GM19463 (cell line): ENCODE results near the gene PIP4K2A.
"Not testable (repeated sequence)": the region's sequence is repeated elsewhere in the genome, so short reads cannot be mapped to it uniquely, and the experiment has no call there.

ENCODE experiments used
- ATAC-seq: cut with Tn5 transposase; IDR thresholded peaks from one replicate; pipeline ENCODE4 v1.9.1; 2021; ENCODE audit warnings: mild to moderate bottlenecking, moderate library complexity; ENCODE audit not compliant: unreplicated experiment

Gene PIP4K2A

DNA sequence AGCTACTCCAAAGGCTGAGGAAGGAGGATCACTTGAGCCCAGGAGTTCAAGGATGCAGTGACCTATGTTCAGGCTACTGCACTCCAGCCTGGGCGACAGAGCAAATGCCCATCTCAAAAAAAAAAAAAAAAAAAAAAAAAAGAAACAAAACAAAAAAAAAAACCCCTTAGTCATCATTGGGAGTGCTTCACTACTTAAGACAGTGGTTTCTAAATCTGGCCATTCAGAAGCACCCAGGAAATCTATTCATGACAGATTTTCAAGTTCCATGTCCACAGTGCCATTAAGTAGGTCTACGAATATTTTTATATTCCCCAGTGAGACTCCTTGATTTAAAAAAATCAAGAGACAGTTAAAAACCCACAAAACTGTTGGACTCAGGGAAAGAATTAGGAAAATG, 182.9 kb downstream of the PIP4K2A start:
- ATAC-seq, result no peak

DNA sequence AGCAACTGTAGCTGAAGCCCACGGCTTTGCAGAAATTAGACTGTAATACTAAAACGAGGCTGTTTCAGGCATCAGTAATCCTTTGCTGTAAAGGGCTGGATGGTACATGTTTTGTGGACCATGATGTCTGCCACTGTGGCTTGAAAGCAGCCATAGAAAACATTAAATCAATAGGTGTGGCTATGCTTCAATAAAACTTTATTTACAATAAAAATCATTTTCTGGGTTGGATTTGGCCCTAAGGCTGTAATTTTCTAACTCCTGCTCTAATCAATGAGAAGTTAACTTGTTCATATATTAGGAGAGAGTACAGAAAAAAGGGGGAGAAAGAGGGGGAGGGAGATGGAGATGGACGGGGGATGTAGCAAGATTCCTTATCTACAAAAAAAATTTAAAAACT, 183.4 kb downstream of the PIP4K2A start:
- ATAC-seq, result no peak

DNA sequence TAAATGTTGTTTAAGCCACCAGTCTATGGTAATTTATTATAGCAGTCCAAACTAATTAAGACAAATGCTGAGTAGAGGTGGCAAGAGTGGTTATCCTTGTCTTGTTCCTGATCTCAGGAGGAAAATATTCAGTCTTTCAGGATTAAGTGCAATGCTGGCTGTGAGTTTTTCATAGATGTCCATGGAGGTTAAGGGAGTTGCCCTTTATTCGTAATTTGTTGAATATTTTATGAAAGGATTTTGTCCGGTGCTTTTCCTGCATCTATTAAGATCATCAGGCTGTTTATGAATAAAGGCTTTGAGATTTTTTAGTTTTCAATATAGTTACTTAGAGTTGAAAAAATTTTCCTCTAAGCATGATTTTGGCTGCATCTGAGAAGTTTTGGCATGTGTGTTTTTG, 186.9 kb downstream of the PIP4K2A start:
- ATAC-seq, result no peak

DNA sequence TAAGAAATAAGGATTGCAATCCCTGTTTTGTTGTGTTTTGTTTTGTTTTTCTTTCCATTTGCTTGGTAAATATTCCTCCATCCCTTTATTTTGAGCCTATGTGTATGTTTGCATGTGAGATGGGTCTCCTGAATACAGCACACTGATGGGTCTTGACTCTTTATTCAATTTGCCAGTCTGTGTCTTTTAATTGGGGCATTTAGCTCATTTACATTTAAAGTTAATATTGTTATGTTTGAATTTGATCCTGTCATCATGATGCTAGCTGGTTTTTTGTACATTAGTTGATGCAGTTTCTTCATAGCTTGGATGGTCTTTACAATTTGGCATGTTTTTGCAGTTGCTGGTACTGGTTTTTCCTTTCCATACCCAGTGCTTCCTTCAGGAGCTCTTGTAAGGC, 190.0 kb downstream of the PIP4K2A start:
- not testable (repeated sequence) for ATAC-seq

DNA sequence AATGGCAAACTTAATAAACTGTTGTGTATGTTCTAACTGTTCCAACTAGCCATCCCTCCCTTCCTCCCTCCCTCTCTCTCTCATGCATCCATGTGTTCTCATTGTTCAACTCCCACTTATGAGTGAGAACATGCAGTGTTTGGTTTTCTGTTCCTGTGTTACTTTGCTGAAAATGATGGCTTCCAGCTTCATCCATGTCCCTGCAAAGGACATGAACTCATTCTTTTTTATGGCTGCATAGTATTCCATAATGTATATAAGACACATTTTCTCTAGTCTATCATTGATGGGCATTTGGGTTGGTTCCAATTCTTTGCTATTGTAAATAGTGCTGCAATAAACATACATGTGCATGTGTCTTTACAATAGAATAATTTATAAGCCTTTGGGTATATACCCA, 193.7 kb downstream of the PIP4K2A start:
- ATAC-seq, result not testable (repeated sequence)

DNA sequence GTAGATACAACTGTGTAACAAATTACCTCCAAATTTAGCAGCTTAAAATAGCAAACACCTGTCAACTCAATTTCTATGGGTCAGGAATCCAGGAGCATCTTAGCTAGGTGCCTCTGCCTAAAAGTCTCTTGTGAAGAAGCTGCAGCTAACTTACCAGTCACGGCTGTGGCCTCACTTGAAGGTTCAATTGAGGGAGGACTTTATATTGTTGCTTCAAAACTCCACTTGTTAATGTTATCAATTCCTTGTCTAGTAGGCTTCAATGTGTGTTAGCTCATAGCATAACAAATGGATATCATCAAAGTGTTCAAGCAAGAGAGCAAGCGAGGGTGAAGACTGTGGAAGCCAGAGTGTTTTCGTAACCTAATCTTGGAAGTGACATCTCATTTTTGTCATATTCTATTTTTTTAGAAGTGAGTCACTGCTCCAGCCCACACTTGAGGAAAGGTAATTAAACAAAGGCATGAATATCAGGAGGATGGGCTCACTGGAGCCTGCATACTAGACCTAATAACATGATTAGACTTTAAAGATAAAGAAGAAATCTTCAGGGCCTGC, 196.1 kb downstream of the PIP4K2A start:
- ATAC-seq, result no peak

DNA sequence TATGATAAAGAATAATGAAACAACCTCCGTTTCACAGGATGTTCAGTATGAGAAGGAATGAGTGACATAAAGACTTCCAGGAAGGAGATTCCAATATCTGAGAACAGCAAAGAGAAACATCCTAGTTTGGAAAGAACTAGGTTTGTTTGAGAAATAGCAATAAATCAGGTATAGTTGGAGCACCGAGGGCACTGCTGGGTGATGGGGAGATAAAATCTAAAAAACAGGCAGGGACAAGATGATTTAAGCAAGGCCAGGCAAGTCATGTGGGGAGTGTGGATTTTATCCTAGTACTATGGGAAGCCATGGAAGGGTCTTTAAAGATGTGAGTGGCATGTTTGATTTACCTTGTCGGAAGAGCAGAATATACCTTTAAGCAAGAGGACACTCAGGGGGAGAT, 199.4 kb downstream of the PIP4K2A start:
- ATAC-seq, result no peak

DNA sequence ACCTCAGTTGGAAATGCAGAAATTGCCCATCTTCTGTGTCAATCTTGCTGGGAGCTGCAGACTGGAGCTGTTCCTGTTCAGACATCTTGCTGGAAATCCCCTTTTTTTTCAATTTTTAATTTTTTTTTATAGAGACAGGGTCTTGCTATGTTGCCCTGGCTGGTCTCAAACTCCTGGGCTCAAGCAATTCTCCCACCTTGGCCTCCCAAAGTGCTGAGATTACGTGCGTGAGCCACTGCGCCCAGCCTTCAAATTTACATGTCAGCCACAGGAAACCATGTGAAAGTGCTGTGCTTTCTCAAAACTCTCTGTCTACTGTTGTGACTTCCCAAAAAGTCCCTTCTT, 200.0 kb downstream of the PIP4K2A start:
- not testable (repeated sequence) for ATAC-seq

DNA sequence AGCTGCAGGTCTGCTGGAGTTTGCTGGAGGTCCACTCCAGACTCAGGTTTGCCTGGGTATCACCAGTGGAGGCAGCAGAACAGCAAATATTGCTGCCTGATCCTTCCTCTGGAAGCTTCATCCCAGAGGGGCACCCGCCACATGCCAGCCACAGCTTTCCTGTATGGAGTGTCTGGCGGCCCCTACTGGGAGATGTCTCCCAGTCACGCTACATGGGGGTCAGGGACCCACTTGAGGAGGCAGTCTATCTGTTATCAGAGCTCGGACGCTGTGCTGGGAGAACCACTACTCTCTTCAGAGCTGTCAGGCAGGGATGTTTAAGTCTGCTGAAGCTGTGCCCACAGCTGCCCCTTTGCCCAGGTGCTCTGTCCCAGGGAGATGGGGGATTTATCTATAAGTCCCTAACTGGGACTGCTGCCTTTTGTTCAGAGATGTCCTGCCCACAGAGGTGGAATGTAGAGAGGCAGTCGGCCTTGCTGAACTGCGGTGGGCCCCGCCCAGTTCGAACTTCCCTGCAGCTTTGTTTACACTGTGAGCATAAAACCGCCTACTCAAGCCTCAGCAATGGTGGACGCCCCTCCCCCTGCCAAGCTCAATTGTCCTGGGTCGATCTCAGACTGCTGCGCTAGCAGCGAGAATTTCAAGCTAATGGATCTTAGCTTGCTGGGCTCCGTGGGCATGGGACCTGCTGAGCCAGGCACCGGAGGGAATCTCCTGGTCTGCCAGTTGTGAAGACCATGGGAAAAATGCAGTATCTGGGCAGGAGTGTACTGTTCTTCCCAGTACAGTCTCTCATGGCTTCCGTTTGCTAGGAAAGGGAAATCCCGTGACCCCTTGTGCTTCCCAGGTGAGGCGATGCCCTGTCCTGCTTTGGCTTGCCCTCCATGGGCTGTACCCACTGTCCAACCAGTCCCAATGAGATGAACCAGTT, 200.6 kb downstream of the PIP4K2A start:
- ATAC-seq, result not testable (repeated sequence)

DNA sequence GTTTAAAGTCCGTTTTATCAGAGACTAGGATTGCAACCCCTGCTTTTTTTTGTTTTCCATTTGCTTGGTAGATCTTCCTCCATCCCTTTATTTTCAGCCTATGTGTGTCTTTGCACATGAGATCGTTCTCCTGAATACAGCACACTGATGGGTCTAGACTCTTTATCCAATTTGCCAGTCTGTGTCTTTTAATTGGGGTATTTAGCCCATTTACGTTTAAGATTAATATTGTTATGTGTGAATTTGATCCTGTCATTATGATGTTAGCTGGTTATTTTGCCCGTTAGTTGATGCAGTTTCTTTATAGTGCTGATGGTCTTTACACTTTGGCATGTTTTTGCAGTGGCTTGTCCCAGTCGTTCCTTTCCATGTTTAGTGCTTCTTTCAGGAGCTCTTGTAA, 202.4 kb downstream of the PIP4K2A start:
- not testable (repeated sequence) for ATAC-seq

DNA sequence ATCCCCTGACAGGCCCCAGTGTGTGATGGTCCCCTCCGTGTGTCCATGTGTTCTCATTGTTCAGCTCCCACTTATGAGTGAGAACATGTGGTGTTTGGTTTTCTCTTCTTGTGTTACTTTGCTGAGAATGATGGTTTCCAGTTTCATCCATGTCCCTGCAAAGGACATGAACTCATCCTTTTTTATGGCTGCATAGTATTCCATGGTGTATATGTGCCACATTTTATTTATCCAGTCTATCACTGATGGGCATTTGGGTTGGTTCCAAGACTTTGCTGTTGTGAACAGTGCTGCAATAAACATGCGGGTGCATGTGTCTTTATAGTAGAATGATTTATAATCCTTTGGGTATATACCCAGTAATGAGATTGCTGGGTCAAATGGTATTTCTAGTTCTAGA, 206.2 kb downstream of the PIP4K2A start:
- ATAC-seq, result not testable (repeated sequence)

DNA sequence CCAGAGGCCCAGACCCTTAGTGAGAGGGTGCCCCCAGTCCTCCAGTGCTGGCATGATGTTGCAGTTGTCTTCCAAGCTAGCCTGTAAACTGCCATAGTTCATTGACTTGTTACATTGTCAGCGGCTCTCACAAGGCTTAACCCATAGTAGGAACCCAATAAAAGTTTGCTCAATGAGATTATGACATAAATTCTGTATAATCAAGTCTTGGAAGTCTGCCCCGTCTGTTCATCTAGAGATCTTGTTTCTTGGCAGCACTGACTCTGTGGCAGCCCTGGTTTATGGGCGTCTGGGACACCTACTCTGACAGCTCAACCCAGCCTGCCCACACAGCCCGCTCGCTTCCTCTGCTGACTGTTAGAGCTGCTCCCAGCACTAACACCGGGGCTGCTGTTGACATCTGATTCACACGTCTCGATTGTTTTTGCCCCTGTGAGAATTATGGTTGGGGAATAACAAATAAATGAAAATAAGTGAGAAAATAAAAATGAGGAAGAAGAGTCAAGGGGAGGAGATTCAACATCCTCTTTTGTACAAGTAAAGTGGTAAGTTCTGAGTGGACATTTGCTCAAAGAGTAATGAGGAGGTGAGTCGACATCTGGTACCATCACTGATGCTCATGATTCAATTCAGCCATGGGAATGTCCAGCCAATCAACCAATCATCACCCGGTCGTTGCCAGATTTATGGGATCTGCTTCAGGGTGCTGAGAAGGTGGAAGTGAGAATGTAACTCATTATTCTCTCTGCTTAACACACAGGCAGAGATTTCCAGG, 208.3 kb downstream of the PIP4K2A start:
- no peak for ATAC-seq

DNA sequence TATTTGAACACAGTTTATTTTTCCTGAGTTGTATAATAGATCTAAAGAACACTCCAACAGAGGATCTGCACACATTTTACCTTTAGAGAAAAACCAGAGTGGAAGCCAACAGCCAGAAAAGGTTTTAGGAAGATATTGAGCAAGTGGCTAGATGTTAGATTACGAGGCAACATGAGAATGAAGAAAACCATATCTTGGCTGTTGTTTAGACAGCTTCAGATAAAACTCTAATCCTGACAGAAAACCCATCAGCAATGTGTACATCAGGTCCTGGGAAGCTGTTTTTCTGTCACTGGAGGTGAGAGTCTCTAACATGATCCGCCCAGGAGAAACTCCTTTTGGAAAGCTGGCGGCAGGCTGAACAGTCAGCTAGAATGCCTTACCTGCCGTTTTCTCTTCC, 209.6 kb downstream of the PIP4K2A start:
- ATAC-seq, result no peak

DNA sequence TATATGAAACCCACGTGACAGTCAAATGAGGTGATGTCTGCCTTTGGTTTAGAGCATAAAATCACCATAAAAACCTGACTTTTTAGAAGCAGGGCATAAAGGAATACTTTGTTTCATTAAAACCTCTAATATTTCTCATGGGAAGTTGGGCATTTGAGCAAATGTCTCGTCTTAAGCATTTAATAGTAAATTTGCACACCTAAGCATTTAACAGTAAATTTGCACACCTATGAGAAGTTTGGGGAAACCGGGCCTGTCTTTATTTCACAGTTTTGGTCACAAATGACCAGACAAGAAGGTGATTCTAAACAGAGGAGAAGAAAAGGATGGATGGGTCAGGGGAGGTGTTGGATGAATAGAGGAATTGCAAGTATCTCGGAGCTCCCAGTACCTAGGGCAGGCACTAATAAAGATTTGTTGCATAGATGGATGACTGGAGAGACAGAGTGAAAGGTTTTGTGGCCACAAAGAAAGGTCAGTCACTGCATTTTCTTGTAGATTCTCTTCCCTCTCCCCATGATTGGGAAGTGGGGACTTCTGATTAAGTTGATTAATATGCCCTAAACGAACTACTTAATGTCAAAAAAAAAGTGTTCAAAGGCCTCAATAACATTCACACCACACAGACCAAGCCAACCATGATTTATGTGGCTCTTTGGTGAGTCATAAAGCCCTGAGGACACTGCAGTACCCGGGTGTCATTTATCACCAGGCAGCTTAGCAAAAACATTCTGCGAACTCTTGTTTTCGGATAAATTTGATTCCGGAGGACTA, 210.9 kb downstream of the PIP4K2A start:
- no peak for ATAC-seq

DNA sequence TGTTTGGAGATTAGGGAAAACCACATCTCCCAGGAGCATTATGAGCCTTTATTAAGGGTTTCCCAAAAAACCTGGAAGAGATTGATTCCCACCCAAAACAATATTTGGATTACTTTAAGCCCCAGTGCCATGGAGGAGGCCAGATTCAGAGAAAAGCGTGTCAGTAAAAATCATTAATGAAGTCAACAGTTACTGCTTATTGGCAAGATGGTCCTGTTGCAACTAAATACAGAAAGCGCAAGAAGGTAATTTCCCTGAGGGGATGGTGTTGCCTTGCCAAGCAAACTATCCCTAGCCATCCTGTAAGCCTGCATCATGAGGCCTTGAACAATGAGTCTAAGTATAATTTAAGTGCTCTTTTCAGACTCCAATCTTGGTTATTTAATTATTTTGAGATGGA, 212.5 kb downstream of the PIP4K2A start:
- no peak for ATAC-seq

DNA sequence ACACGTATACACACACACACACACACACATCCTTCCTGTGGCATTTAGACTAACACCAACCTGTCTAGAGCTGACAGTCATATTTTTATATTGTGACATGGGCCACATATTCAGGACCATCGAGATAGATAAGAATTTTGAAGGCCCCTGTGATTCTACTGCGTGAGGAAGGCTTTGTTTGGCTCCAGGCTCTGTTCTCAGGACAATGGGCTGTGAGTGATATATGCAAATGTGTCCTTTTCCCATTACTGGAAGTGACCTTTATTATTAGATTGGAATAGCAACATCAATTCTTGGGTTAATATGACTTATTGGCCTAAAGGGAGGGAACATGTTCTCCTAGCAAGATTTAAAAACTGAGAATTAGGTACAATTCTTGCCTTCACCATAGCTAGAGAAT, 213.0 kb downstream of the PIP4K2A start:
- no peak for ATAC-seq

DNA sequence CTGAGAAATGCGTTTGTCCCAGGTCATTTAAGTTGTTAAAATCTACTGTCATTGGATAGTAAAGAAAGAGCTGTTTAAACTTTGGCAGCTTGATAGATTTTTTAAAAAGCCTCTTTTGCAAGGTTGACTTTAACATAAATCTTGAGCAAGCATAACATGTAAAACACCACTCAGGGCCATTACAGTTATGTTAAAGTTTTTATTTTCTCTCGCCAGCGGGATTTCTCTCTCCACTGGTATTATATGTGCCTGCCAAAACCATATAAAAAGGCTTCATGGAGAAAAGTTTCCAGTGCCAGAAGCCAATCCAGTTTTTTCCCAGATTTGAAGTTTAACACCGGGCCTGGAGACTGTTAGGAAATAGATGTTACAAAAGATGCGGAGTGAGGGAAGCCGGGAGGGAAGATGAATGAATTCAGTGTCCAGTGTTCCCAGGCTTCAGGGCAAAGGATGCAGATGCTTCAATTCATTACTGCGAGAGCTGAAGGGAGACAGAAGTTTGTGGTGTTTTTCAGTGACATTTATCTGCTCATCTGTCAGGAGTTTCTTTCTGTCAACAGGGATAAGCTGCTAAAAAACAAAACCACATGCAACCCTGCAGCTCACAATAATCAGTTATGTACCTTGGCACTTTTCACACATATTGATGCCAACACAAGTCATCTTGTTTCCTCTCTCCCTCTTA, 213.6 kb downstream of the PIP4K2A start:
- no peak for ATAC-seq

DNA sequence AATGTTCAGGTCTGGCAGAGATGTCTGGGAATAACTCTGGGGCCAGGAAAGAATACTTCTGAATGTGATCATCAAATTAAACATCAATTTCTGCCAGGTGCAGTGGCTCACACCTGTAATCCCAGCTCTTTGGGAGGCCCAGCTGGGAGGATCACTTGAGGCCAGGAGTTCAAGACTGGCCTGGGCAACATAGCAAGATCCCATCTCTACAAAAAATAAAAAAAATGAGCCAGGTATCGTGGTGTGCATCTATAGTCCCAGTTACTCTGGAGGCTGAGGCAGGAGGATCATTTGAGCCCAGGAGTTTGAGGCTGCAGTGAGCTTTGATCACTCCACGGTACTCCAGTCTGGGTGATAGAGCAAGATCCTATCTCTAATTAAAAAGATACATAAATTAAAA, 214.4 kb downstream of the PIP4K2A start:
- ATAC-seq, result not testable (repeated sequence)

DNA sequence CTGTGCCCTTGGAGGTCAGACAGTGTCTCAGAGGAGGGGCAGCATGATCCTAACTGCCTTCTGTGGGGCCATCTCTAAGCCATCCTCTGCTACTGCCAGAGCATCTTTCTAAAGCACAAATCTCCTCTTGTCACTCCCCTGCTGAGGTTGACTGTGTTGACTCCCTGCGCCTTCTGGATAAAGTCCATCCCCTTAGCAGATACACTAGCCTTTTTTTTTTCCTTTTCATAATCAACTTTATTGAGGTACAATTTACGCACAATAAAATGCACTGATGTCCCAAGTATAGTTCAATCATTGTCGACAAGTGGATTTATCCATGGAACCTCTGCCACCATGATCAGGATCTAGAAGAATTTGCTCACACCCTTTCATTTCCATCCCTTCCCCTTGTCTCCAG, 219.0 kb downstream of the PIP4K2A start:
- ATAC-seq, result no peak

DNA sequence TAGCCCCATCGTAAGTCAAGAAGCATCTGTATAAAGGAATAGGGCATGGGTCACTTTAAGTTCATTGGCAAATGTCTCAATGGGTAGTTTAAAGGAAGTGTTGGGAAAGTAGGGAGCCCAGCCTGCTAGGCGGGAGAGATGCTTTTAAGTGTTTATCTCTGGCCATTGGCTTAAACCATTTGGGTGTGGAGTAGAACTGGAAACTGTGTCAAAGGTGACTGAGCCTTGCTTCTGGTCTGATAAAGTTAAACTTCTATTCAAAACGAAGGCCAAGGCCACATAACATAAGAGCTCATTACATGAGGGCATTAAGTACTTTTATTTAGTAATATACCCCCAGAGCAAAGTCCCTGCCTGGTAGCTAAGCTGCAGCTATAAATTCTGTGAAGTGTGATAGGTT, 220.4 kb downstream of the PIP4K2A start:
- ATAC-seq, result no peak
